Measurements from ENCODE around the gene METTL26.
A peak's percentile ranks its signal among the peaks of the same experiment; 100 is the strongest.

The METTL26 gene

DNA sequence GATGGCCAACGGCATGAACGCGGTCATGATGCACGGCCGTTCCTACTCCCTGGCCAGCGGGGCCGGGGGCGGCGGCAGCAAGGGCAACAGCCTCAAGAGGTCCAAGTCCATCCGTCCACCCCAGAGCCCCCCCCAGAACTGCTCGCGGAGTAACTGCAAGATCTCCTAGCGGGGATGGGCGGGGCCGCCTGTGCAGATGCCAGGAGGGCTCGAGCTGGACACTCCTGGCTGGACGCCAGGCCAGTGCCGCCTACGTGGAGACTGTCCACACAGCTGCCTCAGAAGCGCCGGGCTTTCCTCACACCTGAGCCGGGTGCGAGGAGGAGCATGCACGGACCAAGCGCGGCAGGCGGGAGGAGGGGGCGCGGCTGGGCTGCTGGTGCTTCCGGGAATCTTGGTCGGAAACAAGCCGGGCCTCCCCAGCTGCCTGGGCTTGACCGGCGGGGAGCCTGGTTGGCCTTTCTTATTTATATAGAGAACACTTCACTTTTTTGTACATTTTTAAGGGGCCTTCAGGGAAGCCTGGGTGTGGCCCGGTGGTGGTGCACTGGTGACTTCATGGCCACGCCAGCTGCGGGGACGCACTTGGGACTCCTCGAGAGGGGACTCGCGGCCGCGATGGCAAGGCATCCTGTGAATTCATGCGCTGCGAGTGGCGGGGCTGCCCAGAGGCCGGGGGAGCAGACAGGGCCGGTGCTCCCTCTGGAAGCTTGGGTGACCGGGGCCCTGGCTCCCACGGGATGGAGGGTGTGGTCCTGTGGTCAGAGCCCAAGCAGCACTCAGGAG, 8.5 kb downstream of the METTL26 start:
- Mint-ChIP-seq H3K27me3 (no peaks in the 10 kb centered on the region), H3K4me3 (no peak overlapping the region), H3K36me3 (peaks cover 23% of the 10 kb centered on the region), H3K27ac (no peak overlapping the region), H3K4me1 (peaks cover 6% of the 10 kb centered on the region), H3K9me3 (no peaks in the 10 kb centered on the region)
- no peak for ATAC-seq

DNA sequence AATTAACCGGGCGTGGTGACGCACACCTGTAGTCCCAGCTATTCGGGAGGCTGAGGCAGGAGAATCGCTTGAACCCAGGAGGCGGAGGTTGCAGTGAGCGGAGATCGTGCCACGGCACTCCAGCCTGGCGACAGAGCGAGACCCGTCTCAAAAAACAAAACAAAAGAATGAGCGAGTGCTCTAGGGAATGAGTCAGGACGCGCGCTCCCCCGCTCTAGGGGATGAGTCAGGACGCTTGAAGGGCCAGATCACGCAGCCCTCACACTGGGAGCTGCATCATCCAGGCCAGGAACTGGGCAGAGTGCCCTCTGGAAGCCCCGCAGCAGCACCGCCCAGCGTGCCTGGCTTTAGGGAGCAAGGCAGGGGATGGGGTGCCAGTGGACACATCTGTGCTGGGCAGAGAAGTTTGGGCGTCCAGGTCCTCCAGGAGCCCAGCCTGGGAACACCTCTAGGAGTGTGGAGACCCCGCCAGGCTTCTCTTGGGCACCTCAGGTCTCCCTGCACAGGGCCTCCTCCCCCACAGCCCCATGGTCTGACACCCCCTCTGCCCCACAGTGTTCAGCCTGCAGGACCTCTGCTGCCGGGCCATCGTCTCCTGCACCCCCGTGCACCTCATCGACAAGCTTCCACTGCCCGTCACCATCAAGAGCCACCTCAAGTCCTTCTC, 9.2 kb downstream of the METTL26 start:
- no peak overlapping the region for H3K4me3 Mint-ChIP-seq

DNA sequence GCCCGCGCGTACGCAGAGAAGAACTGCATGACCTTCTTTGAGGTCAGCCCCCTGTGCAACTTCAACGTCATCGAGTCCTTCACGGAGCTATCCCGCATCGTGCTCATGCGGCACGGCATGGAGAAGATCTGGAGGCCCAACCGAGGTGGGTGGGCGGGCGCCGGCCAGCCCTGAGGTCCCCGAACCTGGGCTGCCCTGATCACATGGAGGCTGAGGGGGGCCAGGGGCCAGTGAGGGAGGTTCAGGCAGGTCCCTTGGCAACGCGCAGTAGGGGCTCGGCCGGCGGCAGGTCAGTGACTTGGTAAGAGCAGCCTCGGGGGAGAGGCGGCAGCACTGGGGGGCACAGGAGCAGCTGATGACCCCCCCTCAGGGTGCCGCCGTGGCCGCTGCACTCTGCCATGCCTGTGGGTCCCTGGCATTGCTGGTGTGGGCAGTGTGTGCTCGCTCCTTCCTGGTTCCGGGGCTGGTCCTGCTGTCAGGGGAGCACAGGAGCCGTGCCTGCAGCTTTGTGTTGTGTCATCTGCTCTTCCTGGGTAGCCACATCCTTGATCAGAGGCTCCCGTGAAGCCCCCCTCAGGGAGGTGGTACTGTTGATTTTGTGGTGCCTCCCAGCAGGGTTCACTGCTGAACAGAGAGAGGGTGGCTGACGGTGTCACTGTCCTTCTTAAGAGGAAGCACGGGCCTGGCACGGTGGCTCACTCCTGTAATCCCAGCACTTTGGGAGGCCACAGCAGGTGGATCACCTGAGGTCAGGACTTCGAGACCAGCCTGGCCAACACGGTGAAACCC, 9.9 kb downstream of the METTL26 start:
- H3K27ac Mint-ChIP-seq = no peak overlapping the region

More for the DNA sequence above, 9.2 kb downstream of the METTL26 start:
- Mint-ChIP-seq H3K9me3 (no peaks in the 10 kb centered on the region), H3K27me3 (no peaks in the 10 kb centered on the region), H3K4me1 (peaks cover 6% of the 10 kb centered on the region), H3K27ac (no peak overlapping the region), H3K36me3 (peaks cover 23% of the 10 kb centered on the region)
- ATAC-seq = no peak

DNA sequence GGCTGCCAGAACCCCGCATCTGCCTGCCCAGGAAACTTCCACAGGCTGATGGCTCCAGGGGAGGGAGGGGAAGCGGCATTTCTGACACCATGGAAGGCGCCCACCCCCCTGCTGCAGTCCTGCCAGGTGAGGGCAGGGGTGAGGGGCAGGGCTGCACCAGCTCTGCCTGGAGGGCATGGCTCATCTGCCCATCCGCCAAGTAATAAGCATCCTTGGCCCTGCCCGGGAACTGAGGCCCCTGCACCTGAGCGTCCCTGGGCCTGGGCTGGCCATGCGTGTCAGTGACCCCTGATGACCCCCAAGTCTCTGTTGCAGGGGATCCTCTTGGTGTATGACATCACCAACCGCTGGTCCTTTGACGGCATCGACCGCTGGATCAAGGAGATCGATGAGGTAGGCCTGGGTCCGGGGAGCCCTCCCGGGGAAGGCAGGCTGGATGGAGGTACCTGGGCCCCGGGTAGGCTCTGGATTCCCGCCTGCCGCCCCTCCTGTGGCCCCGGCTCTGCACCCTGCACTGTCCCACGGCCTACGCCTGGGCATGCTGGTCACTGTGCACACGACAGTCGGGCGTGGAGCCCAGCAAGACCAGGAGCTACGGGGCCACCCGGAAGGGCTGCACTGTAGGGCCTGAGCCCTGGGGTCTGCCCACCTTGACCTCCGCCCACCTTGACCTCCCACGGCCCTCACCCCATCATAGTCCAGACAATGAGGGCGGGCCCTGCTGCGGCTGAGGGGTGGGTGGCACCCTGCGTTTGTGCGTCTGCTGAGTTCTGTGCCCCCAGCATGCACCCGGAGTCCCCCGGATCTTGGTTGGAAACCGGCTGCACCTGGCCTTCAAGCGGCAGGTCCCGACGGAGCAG, 10.8 kb downstream of the METTL26 start:
- no peak overlapping the region for H3K27ac Mint-ChIP-seq
- no peaks in the 10 kb centered on the region for H3K27me3 Mint-ChIP-seq
- no peak for ATAC-seq
- no peaks in the 10 kb centered on the region for H3K4me1 Mint-ChIP-seq
- no peak overlapping the region for H3K4me3 Mint-ChIP-seq
- peaks cover 23% of the 10 kb centered on the region for H3K36me3 Mint-ChIP-seq
- H3K9me3 Mint-ChIP-seq = no peaks in the 10 kb centered on the region

More for the DNA sequence above, 9.9 kb downstream of the METTL26 start:
- no peak overlapping the region for H3K4me3 Mint-ChIP-seq
- no peaks in the 10 kb centered on the region for H3K9me3 Mint-ChIP-seq
- no peaks in the 10 kb centered on the region for H3K27me3 Mint-ChIP-seq
- ATAC-seq = no peak
- H3K4me1 Mint-ChIP-seq = no peaks in the 10 kb centered on the region
- H3K36me3 Mint-ChIP-seq = peaks cover 23% of the 10 kb centered on the region

DNA sequence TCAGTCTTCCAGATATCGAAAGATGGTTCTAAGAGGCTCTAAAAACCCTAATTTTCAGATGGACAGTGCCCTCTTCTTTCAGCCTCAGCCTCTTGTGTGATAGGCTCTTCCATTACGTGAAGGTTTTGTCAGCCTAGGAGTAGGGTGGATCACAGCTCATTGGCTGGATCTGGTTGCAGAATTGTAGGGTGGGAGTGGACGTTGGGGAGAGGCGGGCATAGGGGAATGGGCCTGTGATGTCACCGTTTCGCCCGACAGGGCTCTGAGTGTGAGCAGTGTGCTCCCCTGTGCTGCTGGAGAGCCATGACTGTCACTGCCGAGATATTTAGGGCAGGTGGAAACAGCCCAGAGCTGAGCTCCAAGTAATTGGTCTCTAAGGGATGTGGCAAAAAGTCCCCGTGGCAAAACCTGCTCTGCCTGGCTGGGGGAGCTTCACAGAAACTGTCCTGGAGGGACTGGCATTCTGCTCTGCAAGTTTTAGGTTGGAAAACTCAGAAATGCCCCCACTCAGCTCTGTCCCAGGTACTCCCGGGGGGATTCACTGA, 11.5 kb downstream of the METTL26 start:
- H3K9me3 Mint-ChIP-seq = no peaks in the 10 kb centered on the region
- H3K4me3 Mint-ChIP-seq = no peak overlapping the region
- peaks cover 23% of the 10 kb centered on the region for H3K36me3 Mint-ChIP-seq
- no peak for ATAC-seq
- no peak overlapping the region for H3K27ac Mint-ChIP-seq
- no peaks in the 10 kb centered on the region for H3K27me3 Mint-ChIP-seq
- H3K4me1 Mint-ChIP-seq = no peaks in the 10 kb centered on the region

DNA sequence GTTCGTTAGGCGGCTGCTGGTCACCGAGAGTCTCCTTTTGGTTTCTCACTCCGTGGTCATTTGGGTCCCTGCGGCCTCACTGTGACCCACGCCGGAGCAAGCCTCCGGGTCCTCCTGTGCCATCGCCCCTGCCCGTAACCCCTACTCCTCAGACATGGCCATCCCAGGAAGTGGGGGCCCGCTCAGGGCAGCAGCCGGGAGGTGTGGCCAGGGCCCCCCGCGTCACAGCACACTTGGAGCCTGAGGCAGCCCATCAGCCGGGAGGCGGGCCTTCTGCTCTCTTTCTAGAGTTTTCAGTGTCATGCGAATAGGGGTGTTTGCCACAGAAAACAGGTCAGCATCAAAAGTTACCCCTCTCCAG, 13.2 kb downstream of the METTL26 start:
- H3K36me3 Mint-ChIP-seq = peaks cover 22% of the 10 kb centered on the region
- H3K9me3 Mint-ChIP-seq = no peaks in the 10 kb centered on the region
- no peak overlapping the region for H3K27ac Mint-ChIP-seq
- no peak for ATAC-seq
- H3K4me3 Mint-ChIP-seq = no peak overlapping the region
- H3K27me3 Mint-ChIP-seq = no peaks in the 10 kb centered on the region
- H3K4me1 Mint-ChIP-seq = no peaks in the 10 kb centered on the region

DNA sequence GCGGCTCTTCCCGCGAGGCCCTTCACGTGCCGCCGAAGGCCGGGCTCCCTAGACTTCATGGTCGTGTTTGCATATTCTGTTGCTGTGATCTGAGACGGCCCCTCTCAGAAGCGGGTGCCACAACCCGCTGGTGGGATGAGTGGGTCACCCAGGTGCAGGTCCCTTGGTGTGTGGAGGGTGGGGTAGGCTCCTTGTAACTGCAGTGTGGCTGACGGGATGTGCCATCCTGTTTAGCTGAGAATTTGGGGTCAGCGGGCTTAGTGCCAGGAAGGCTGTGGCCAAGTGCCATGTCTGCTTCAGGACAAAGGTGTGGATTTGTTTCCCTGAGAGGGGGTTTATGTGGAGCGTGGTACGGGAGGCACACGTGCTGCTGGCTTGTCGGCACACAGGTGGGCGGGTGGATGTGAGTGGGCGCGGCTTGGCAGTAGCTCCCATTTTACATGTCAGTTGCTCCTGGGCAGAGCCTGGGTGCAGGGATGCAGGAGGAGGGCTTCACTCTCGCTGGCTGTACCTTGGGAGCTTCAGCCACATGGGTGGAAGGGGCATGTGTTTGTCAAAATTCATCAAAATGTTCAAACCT, 14.5 kb downstream of the METTL26 start:
- peaks cover 9% of the 10 kb centered on the region for H3K36me3 Mint-ChIP-seq
- H3K4me3 Mint-ChIP-seq = no peak overlapping the region
- no peaks in the 10 kb centered on the region for H3K9me3 Mint-ChIP-seq
- no peak overlapping the region for H3K27ac Mint-ChIP-seq
- H3K27me3 Mint-ChIP-seq = no peaks in the 10 kb centered on the region
- ATAC-seq = no peak
- H3K4me1 Mint-ChIP-seq = no peaks in the 10 kb centered on the region

DNA sequence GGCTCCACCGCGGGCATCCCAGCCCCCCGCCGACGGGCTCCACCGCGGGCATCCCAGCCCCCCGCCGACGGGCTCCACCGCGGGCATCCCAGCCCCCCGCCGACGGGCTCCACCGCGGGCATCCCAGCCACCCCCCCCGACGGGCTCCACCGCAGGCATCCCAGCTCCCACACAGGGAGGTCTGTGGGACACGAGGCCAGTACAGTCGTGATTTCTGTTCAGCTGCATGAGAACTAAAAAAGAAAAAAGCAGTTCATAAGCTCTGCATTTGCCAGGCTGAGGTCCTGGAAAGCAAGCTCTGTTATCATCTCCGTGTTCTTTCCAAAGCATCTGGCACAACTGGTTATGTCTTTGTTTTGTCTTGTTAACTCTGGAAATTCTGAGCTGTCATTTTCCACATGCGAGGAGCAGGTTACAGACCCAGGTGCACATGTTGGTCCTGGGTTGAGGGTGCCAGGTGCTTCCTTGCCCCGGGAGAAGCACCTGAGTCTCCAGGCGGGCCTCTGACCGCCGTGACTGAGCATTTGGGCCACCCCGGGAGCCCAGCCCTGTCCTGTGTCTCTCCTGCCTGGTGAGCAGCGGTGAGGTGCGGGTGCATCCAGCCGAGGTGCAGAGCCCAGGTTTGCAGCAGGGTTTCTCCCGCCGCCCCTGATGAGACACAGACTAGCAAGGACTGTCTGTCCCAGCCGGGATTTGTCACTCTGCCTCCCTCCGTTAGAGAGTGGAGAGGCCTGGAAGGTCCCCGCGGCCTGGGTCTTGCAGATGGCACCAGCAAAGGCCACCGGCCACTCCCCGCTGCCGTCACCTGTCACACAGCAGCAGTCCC, 15.2 kb downstream of the METTL26 start:
- H3K4me1 Mint-ChIP-seq = no peaks in the 10 kb centered on the region
- no peak for ATAC-seq
- H3K27ac Mint-ChIP-seq = no peak overlapping the region

DNA sequence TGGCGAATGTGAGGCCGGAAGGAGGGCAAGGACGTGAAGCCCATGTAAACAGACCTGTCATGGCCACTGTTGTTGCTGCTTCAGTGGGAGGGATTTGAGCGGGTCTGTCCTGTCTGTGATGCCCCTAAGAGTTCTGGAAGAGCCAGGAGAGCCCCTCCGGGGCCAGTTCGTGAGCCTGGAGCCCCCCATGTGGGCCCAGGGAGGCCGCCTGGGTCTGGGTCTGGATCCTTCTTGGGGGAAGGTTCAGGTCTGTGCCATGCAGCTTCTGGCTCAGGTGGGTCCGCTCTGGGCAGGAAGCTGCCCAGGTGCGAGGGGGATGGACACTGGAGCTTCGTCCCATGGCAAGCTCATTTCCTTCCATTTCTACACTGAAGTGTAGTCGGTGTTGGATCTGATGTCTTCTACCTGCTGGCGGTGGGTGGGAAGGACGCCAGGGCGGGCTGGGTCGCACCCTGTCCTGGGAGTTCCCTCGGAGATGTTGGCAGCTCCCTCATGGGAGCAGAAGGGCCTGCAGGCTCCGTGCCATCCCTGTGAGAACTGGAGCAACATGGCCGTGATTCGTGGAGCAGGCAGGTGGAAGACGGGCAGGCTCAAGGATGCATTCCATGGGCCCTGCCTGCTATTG, 16.5 kb downstream of the METTL26 start:
- Mint-ChIP-seq H3K36me3 (peaks cover 5% of the 10 kb centered on the region), H3K9me3 (no peaks in the 10 kb centered on the region), H3K27me3 (no peaks in the 10 kb centered on the region), H3K4me1 (peaks cover 9% of the 10 kb centered on the region), H3K27ac (no peak overlapping the region), H3K4me3 (no peak overlapping the region)
- ATAC-seq = no peak

More for the DNA sequence above, 15.2 kb downstream of the METTL26 start:
- Mint-ChIP-seq H3K9me3 (no peaks in the 10 kb centered on the region), H3K36me3 (peaks cover 3% of the 10 kb centered on the region), H3K27me3 (no peaks in the 10 kb centered on the region), H3K4me3 (no peak overlapping the region)

DNA sequence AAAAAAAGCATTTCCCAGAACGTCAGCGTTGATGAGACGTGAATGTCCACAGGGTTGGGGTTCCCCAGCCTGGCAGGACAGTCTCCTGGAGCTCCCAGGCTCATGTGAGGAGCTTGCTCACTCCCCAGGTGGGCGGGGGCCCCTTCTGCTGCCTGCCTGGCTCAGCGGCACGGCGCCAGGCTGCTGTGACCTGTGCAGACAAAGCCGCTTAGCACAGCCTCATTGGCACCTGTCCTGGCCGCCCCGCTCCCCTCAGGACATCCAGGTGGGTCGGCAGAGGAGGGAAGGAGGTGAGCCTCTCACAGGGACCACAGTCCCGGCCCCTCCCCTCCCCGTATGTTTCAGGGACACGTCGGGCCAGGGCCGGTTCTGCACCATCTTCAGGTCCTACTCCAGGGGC, 18.2 kb downstream of the METTL26 start:
- peaks cover 11% of the 10 kb centered on the region for H3K4me1 Mint-ChIP-seq

DNA sequence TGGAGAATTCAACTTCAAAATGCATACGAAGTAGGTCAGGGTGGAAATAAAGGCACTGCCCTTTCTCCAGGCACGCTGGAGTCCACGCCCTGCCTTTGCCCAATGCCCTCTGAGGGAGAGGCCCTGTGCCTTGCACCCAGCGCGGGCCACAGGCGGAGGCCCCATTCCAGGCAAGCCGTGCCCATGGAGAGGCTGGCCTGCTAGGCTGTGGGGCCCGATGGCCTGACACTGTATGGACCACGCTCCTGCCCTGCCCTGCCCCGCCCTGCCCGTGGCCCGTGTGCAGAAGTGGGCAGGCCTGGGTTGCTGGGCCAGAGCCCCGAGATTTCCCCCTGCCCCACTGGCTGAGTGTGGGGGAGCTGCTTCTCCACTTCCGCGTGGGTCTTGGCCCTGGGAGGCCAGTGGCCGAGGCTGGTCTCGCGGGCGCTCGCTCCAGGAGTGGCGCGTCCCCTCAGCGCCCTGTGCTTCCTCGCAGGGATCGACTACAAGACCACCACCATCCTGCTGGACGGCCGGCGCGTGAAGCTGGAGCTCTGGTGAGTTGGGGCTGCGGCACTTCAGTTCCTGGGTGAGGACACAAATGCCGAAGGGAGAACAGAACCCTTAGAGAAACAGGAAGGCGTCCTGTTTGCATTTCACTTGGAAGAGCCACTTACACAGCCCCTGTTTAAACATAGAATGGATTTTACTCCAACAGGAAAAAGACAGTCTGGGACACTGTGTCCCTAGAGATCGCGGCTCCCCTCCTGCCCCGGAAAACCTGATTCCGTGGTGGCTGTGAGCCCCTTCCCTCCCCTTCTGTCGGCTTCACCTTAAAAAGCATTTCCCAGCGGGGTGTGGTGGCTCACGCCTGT, 19.1 kb downstream of the METTL26 start:
- Mint-ChIP-seq H3K4me3 (no peak overlapping the region), H3K9me3 (no peaks in the 10 kb centered on the region), H3K4me1 (peaks cover 11% of the 10 kb centered on the region), H3K36me3 (peaks cover 15% of the 10 kb centered on the region), H3K27ac (no peak overlapping the region), H3K27me3 (no peaks in the 10 kb centered on the region)
- ATAC-seq = no peak

More for the DNA sequence above, 18.2 kb downstream of the METTL26 start:
- H3K36me3 Mint-ChIP-seq = peaks cover 15% of the 10 kb centered on the region
- no peak overlapping the region for H3K27ac Mint-ChIP-seq
- H3K9me3 Mint-ChIP-seq = no peaks in the 10 kb centered on the region
- no peak overlapping the region for H3K4me3 Mint-ChIP-seq
- no peak for ATAC-seq
- H3K27me3 Mint-ChIP-seq = no peaks in the 10 kb centered on the region

DNA sequence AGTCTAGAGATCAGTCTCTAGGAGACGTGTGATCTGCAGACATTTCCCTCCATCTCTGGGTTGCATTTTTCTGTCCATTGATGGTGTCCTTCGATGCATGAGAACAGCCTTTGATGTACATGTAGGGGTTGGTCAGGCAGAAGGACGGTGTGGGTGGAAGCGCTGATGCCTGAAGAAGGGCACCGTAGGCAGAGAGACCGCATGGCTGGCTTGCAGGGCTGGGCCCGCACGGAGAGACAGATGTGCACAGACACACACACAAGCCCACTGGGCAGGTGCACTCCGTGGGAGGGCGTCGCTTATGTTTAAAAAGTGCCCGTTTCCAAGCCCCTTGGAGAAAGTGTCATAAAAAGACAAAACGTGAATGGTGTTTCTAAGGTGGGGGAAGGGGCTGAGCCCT, 21.0 kb downstream of the METTL26 start:
- no peak overlapping the region for H3K4me3 Mint-ChIP-seq
- ATAC-seq = peak; percentile 76

More for the DNA sequence above, 21.0 kb downstream of the METTL26 start:
- Mint-ChIP-seq H3K27ac (peak overlapping the region; percentile 57), H3K9me3 (no peaks in the 10 kb centered on the region), H3K27me3 (no peaks in the 10 kb centered on the region), H3K36me3 (peaks cover 15% of the 10 kb centered on the region), H3K4me1 (peaks cover 21% of the 10 kb centered on the region)
